Dendritic cell treated with granulocyte-macrophage colony-stimulating factor and Interleukin-4, amounts not matched to agents 40 ng/mL and 50 ng/mL, for 4 days (primary cell): Measurements from ENCODE around the gene STIP1.

Source experiments
- H3K27ac Mint-ChIP-seq: one replicate; pipeline ENCODE4 v1.8.0; 2022; ENCODE audit warnings: mild to moderate bottlenecking, mixed read lengths
- H3K27me3 Mint-ChIP-seq: one replicate; pipeline ENCODE4 v1.8.0; 2022; ENCODE audit warnings: mild to moderate bottlenecking, mixed read lengths
- H3K36me3 Mint-ChIP-seq: one replicate; pipeline ENCODE4 v1.8.0; 2022; ENCODE audit warnings: low read depth, mixed read lengths
- H3K4me1 Mint-ChIP-seq: one replicate; pipeline ENCODE4 v1.8.0; 2022; ENCODE audit warnings: low read depth, mixed read lengths
- H3K4me3 Mint-ChIP-seq: one replicate; pipeline ENCODE4 v1.8.0; 2022; ENCODE audit warnings: mild to moderate bottlenecking, moderate library complexity, mixed read lengths
- H3K9me3 Mint-ChIP-seq: one replicate; pipeline ENCODE4 v1.8.0; 2022; ENCODE audit warnings: mixed read lengths
- intact Hi-C: fragments of 100-400 bp; cut with micrococcal nuclease; formaldehyde crosslinking; loops from one replicate; pipeline ENCODE4 v1.15.0; 2022

Gene STIP1

DNA sequence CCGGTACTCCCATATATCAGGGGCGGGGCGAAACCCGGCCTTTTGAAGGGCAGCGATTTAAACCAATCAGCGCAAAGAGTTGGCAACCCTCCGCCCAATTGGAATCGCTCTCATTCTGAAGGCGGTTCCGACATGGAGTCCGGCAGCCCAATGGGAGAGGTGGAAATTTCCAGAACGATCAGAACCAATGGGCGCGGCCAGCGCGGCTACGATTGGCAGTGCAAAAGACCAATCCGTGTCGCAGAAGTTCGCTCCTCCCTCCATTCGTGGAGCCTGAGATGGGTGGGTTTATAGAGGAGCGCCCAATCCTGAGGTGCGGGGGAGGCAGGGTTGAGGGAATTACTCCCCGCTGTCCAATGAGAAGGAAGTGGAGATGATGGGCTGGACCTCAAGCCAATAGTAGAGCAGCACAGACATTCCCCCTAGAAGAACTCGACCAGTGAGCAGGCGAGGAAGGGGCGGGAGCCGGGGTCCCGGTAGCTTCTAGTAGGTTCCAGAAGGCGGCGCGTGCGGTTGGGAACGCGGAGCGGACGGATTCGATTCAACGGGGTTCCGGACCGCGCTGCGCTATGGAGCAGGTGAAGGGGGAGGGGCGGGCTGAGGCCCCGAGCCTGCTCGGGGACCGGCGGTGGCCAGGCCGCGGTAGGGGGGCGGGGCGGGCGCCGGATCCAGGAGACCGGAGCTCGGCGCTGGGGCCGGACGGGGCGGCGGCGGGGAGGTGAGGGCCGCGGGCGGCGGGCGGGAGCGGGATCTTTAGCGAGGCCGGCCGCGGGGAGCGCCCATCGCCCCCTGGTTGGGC lies at the start of gene STIP1:
Gene STIP1 (plus strand): TSS at position 479 of the 799 bp plus-strand sequence. CDS start 91 bp downstream, at position 570.
- H3K27ac Mint-ChIP-seq = no peak within 1 kb of the TSS
- H3K9me3 Mint-ChIP-seq = no peaks in the 10 kb centered on the region
- H3K4me1 Mint-ChIP-seq = peaks cover 48% of the 10 kb centered on the region
- no peak within 1 kb of the TSS for H3K4me3 Mint-ChIP-seq
- no peaks in the 10 kb centered on the region for H3K27me3 Mint-ChIP-seq
- H3K36me3 Mint-ChIP-seq = peaks cover 38% of the 10 kb centered on the region
- intact Hi-C loops = no loop called here

DNA sequence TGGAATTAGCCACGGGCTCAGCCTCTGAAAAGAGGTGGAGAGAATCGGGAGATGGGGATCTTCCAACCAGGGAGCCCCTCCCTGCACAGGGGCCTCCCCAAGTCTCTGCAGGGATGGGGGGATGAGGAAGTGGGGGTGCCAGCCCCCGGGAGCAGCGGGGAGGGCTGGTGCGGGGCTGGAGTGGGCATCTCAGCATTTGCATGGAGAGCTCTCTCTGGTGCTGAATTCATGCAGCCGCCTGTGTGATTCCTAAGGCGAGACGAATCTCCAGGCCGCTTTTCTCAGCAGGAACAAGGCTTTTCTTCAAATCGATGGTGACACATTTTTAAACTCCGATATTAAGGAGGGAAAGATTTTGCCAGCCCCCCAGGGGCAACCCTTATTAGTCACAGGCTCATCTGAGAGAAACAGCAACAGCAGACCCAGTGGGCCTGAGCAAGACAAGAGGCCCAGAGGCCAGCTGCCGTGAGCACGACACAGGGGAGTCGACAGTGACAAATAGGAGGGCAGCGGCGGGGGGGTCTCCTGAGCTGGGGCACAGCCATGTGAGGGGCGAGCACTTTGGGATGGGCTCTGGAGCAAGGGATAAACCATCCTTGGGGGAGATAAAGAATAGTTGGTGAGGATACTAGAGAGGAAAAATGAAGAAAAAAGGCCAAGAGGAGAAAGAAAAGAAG lies 49.1 kb upstream of the STIP1 start:
- intact Hi-C loops = no loop called here
- Mint-ChIP-seq H3K4me3 (no peak overlapping the region), H3K27me3 (peaks cover 41% of the 10 kb centered on the region), H3K36me3 (no peaks in the 10 kb centered on the region), H3K4me1 (peaks cover 34% of the 10 kb centered on the region), H3K9me3 (no peaks in the 10 kb centered on the region), H3K27ac (peak overlapping the region; percentile 73)

DNA sequence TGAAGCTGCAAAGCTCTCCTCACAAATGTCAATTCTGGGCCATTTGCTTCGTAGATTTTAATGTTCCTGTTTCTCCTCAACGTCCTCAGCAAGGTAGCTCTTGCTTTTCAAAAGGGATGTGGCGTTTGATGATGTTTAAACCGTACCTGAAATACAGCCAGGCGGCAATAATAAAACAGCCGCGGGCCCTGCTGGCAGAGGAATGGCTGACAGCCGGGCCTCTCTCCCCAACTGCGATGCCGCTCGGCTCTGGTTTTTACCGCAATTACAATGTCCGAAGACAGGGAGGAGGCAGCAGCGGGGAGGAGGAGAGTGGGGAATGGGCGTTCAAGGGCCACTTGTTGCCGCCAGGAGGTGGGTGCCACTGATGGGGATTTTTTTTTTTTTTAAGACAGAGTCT lies 47.6 kb upstream of the STIP1 start:
- intact Hi-C loops = no loop called here
- peaks cover 28% of the 10 kb centered on the region for H3K27me3 Mint-ChIP-seq
- H3K36me3 Mint-ChIP-seq = no peaks in the 10 kb centered on the region
- no peak overlapping the region for H3K4me3 Mint-ChIP-seq
- peaks cover 33% of the 10 kb centered on the region for H3K4me1 Mint-ChIP-seq
- no peaks in the 10 kb centered on the region for H3K9me3 Mint-ChIP-seq
- peak overlapping the region; percentile 73 for H3K27ac Mint-ChIP-seq

DNA sequence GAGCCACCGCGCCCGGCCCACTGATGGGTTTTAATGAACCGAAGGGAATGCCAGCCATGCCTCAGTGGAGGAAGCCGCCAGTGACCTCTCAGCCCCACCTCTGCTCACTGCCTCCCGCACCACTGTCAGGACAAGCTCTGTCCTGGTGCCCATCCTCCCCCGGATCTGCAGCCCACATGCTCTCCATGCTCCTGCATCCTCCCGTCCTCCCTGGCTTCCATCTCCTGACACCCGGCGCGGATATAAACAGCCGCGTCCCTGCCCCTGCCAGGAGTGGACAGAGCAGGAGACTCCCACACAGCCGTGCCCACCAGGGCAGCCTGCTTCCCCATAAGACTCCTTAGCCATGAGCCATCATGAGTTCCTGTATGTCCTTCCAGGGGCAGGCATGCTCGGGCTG lies 46.9 kb upstream of the STIP1 start:
- intact Hi-C loops = no loop called here
- Mint-ChIP-seq H3K36me3 (no peaks in the 10 kb centered on the region), H3K4me3 (no peak overlapping the region), H3K9me3 (no peaks in the 10 kb centered on the region), H3K27ac (peak overlapping the region; percentile 65), H3K4me1 (peaks cover 38% of the 10 kb centered on the region), H3K27me3 (peaks cover 21% of the 10 kb centered on the region)

DNA sequence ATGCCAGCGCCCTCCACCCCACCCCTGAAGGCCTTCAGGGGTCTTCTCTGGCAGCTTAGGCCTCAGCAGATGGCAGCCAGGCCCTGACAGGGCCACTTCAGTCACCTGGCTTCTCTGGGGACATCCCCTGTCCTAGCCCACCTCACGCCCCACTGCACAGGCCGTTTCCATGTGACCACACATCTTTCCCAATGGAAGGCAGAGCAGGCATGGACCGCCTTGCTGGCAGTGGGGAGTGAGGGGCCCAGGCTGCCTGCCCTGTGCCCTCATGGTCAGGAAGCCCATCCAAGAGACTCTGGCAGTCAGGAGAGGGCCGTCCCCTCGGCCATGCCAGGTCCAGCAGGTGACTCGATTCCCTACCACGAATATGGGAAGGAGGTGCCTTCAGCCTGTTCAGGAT lies 45.9 kb upstream of the STIP1 start:
- peaks cover 15% of the 10 kb centered on the region for H3K27me3 Mint-ChIP-seq
- intact Hi-C loops = loop anchor here (5.0 kb wide), 1 partner anchor 373 kb away; the partner anchor contains the start of gene ZFTA
- peaks cover 37% of the 10 kb centered on the region for H3K4me1 Mint-ChIP-seq
- no peak overlapping the region for H3K4me3 Mint-ChIP-seq
- no peaks in the 10 kb centered on the region for H3K36me3 Mint-ChIP-seq
- H3K9me3 Mint-ChIP-seq = no peaks in the 10 kb centered on the region
- H3K27ac Mint-ChIP-seq = no peak overlapping the region

DNA sequence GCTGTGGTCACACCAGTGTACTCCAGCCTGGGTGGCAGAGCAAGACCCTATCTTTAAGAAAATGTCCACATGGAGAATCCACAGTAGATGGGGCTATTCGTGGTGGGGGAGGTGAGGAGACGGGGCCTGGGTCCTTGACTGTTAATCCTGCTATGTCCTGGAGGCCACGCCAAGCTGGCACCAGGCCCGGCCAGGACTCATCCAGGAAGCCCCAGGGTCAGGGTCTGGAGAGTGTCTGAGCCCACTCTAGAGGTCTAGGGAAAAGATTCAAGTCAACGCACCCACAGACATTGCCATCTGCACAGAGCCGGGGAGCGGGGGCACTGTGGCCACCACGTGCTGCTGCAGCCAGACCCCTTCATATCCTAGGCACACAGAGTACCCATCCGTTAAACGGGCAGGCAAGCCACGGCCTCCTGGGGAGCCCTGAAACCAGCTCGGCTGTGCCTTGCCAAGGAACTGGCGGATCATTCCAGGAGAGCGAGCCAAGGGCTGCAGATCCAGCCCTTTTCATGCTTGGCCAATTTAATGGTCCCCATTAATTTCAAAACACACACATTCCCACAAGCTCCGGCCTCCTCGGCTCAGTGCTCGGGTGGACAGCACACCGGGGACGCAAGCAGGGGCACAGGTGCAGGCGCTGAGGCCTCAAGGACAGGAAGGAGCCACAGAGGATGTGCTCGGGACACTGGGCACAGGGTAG lies 44.7 kb upstream of the STIP1 start:
- Mint-ChIP-seq H3K4me1 (peaks cover 42% of the 10 kb centered on the region), H3K9me3 (no peaks in the 10 kb centered on the region), H3K36me3 (no peaks in the 10 kb centered on the region), H3K27me3 (peaks cover 3% of the 10 kb centered on the region), H3K4me3 (no peak overlapping the region), H3K27ac (no peak overlapping the region)
- intact Hi-C loops = loop anchor here (5.0 kb wide), 1 partner anchor 374 kb away; the partner anchor contains the start of gene ZFTA

DNA sequence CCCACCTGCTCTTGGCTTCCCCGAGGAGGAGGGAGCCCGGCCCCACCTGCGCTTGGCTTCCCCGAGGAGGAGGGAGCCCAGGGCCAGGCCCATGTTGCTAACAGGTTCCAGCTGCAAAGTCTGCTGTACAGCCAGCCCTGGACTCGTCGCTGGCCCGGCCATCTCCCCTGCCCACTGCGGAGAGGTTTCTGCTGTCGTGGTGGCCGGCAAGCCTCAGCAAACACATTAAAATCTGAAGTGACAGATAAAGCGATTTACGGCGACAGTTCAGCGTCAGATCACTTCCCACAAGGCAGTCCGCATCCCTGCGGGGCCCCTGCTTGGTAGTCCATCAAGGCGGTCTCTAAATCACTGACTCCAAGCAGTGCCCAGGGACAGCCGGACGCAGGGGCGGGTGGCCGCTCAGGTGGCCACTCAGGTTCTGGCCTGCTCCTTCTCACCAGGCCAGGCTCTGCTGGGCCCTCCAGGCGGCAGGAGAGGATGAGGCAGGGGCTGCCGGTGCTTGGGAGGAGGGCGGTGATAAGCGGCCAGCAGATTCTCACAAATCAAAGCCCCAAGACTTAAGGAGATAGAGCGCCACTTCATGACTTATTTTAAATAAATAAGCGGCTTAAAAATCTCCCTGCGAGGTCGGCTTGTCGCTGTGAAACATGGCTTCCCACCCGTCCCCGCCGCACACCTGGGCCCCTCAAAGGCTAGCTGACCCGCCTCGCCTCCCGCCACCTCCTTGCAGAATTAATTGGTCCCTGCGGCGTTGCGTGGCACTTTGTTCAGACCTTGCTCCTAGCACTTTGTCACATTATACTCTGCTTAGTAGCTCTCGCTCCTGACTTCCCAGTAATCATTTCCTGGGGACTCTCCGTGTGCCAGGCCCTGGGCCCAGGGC lies 41.1 kb upstream of the STIP1 start:
- Mint-ChIP-seq H3K27me3 (peaks cover 13% of the 10 kb centered on the region), H3K27ac (peak overlapping the region; percentile 59), H3K4me3 (no peak overlapping the region), H3K4me1 (peaks cover 29% of the 10 kb centered on the region), H3K9me3 (no peaks in the 10 kb centered on the region), H3K36me3 (no peaks in the 10 kb centered on the region)
- intact Hi-C loops = loop anchor here (5.0 kb wide), 2 partner anchors 103 to 378 kb away; partner anchors contain the start of gene ZFTA

DNA sequence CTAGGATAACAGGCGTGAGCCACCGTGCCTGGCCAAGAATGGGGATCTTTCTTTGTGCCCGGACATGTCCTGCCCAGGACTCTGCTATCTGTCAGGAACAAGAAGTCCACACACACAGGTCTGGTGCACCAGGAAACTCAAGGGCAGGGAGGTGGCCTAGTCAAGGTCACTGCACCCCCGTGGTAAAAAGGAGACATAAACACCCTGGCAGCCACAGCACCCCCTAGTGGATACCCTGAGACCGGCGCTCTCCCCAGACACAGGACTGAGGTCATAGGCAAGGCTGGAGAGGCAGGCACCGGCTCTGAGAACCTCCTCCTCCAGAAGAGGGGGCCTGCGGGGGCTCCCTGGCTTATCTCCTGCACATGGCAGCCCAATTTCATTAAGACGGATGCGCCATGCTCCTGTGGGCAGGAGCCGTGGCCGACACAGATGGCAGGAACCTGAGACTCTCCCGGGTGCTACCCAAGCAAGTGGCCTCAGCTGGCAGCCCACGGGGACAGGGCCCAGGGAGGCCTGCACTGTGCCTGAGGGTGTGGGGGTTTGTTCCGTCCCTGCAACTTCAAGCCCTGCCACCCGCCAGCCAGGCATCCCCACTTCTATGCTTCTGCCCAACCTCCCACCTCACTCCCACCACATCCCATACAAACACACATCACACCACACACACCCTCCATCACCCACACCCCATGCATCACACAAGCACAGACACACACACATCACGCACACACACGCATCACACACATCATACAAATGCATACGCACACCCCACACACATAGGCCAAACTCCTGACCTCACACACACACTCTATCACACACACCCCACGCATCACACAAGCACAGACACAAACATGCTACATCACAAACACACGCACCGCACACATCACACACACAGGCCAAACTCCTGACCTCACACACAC lies 39.7 kb upstream of the STIP1 start:
- peaks cover 29% of the 10 kb centered on the region for H3K4me1 Mint-ChIP-seq
- no peaks in the 10 kb centered on the region for H3K9me3 Mint-ChIP-seq
- intact Hi-C loops = loop anchor here (5.0 kb wide), 1 partner anchor 104 kb away; no protein-coding TSS in a partner anchor
- no peak overlapping the region for H3K4me3 Mint-ChIP-seq
- H3K27ac Mint-ChIP-seq = peak overlapping the region; percentile 59
- H3K27me3 Mint-ChIP-seq = peaks cover 13% of the 10 kb centered on the region
- no peaks in the 10 kb centered on the region for H3K36me3 Mint-ChIP-seq

DNA sequence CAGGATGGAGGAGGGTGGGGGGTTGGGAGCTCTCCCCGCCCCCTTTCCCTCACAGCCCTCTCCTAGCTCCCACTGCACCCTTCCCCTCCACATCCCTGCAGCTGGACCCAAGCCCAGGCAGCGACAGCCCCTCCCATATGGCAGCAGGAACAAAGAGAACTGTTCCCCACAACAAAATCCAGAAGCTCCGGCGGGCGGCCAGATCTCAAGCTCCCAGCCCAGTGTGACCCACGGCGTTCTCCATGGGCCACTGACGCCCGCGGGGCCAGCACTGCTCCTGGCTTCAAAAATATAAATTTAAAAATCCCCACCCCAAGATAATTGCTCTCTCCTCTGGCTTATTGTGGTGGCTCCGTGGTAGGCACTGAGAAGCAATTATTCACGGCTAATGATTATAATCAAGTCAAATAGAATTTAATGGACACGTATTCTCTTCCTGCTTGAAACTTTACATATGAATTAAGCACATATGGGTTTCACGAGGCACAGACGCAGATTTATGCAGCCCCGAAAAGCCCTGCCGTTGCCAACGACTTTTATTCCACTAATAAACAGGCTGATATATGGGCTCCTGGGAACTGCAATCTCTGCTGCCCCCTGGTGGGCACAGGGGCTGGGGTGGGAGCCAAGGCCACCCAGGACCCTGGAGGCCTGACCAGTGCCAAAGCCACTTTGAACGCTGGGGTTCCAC lies 37.6 kb upstream of the STIP1 start:
- intact Hi-C loops = loop anchor here (1.0 to 5.0 kb wide), 2 partner anchors 106 to 148 kb away; no protein-coding TSS in a partner anchor
- Mint-ChIP-seq H3K27ac (no peak overlapping the region), H3K4me1 (peaks cover 21% of the 10 kb centered on the region), H3K36me3 (no peaks in the 10 kb centered on the region), H3K27me3 (peaks cover 20% of the 10 kb centered on the region), H3K4me3 (no peak overlapping the region), H3K9me3 (no peaks in the 10 kb centered on the region)

DNA sequence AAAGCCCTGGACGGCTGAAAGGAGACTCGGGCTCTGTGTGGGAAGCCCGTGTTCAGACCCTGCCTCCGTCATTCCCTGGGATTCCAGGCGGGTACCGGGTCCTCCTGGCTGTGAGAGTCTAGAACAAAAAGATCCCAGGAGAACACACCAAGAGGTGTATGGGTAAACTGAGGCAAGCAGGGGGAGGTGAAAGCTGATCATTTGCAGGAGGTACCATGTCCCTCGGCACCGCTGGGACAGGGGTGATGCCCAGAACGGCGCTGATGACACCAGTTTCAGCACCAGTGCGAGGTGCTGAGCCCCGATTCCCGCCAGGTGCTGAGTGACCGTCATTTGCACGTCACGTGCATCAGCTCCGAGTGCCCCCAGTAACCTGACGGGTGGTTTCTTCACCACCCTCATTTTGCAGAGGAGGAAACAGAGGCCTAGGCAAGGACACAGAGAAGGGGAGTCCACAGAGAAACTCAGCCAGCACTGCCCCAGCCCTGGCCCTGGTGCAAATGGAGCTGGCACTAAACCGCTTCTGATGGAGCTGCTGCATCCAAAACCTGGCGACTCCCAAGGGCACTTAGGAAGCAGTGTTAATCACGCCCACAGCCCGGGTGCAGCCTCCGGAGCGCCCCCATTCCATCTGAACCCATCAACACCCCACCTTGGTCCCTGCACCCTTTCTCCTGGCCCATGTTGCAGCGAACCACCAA lies 36.9 kb upstream of the STIP1 start:
- Mint-ChIP-seq H3K27me3 (peaks cover 27% of the 10 kb centered on the region), H3K36me3 (no peaks in the 10 kb centered on the region), H3K9me3 (no peaks in the 10 kb centered on the region), H3K27ac (no peak overlapping the region), H3K4me1 (peaks cover 14% of the 10 kb centered on the region), H3K4me3 (no peak overlapping the region)
- intact Hi-C loops = loop anchor here (1.0 to 5.0 kb wide), 2 partner anchors 107 to 149 kb away; no protein-coding TSS in a partner anchor

DNA sequence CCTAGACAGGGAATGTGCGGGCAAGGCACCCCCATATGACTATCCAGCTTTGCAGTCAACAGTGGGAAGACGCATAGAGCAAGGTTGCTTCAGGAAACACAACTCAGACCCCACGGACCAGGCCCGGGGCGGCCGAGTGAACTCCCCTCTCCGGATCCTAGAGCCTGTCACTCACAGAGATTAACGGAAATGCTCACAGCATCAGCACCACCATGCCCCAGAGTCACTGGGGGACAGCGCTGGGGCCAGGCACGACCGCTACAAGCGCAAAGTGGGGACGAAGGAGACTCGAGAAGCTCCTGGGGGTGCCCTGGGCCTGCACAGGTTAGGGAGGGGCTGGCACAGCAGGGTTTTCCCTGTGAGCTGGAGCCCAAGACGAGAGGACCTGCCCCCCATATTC lies 35.9 kb upstream of the STIP1 start:
- no peaks in the 10 kb centered on the region for H3K9me3 Mint-ChIP-seq
- no peaks in the 10 kb centered on the region for H3K36me3 Mint-ChIP-seq
- intact Hi-C loops = no loop called here
- H3K27ac Mint-ChIP-seq = no peak overlapping the region
- peaks cover 10% of the 10 kb centered on the region for H3K4me1 Mint-ChIP-seq
- peaks cover 32% of the 10 kb centered on the region for H3K27me3 Mint-ChIP-seq
- no peak overlapping the region for H3K4me3 Mint-ChIP-seq
